ENCODE data around the gene C2CD4B. TPM values are rescaled to one million over a fixed set of nuclear protein-coding genes. Genes with fewer than 3 reads are reported as not detected.

Gene C2CD4B
- polyA plus RNA-seq, 1 experiment = not detected

DNA sequence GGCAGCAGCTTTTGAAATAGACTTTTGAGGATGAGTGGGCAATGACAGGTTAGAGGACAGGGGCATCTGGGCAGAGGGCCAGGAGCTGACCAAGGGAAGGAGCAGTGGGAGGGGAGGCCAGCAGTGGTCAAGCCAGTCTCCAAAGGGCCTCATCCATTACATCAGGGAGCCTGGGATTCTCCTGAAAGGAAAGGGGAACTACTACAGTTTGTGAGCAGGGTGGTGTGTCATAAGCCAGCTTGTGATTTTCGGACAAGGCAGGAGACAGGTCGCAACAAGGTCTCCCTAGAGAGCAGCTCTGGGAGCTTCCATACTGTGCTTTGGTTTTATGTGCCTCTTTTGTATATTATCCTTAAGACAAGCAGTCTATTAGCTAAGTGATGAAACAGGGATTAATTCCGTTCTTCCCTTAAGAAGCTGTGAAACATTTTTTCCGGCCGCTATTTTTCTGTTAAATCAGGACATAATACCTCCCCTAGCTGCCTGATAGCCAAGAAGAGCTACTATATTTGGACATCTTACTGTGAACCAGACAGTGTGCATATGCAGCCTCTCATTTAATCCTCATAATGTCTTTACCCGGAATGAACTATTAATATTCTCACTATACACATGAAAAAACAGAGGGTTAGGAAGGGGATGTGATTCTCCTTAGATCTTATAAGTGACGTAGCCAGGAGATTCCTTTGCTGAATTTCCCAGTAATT lies 46.4 kb downstream of the C2CD4B start:
- DNase-seq (ENCODE audit: low read depth, low spot score) = no peak
- TF ChIP-seq, protein P1, sequence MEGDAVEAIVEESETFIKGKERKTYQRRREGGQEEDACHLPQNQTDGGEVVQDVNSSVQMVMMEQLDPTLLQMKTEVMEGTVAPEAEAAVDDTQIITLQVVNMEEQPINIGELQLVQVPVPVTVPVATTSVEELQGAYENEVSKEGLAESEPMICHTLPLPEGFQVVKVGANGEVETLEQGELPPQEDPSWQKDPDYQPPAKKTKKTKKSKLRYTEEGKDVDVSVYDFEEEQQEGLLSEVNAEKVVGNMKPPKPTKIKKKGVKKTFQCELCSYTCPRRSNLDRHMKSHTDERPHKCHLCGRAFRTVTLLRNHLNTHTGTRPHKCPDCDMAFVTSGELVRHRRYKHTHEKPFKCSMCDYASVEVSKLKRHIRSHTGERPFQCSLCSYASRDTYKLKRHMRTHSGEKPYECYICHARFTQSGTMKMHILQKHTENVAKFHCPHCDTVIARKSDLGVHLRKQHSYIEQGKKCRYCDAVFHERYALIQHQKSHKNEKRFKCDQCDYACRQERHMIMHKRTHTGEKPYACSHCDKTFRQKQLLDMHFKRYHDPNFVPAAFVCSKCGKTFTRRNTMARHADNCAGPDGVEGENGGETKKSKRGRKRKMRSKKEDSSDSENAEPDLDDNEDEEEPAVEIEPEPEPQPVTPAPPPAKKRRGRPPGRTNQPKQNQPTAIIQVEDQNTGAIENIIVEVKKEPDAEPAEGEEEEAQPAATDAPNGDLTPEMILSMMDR (IDR thresholded peaks at IDR 0.05; ENCODE audit: low read depth, low read length) = no peak
- CTCF ChIA-PET = interaction anchor here (0.6 to 1.5 kb wide), 6 partner anchors 9 to 284 kb away, joined by 3 to 4 read pairs (median 3); partner anchors contain the start of gene VPS13C
- Histone ChIP-seq H3K9me3 (ENCODE audit: control insufficient read depth, insufficient read depth, low read length) (no peaks in the 10 kb centered on the region), H3K27ac (ENCODE audit: low read depth, low read length) (peak overlapping the region; percentile 94), H3K4me3 (ENCODE audit: low read depth, low read length) (peak overlapping the region; percentile 51), H3K27me3 (ENCODE audit: control insufficient read depth, insufficient read depth, low read length) (no peaks in the 10 kb centered on the region)
- POLR2A ChIA-PET = no interaction called here

DNA sequence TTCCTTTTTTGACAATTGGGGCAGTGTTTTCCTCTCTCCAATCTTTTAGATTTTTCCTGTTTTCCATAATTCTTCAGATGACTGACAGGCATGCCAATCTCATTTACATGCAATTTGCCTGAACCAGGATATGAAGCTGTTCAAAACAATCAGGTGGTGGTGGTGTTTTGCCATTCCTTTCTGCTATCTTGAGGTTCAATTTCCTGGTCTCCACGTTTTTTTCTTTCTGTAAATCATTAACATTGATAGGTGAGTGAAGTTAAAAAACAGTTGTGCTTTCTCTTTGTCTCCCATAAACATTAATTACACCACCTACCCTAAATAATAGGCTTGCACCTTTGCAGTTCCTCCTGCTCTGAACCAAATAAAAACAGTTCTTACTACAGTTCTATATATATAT lies 49.2 kb downstream of the C2CD4B start:
- no peak overlapping the region for H3K4me3 ChIP-seq (ENCODE audit: low read depth, low read length)
- ChIA-PET POLR2A (no interaction called here), CTCF (no interaction called here)
- no peaks in the 10 kb centered on the region for H3K27me3 ChIP-seq (ENCODE audit: control insufficient read depth, insufficient read depth, low read length)
- H3K9me3 ChIP-seq (ENCODE audit: control insufficient read depth, insufficient read depth, low read length) = no peaks in the 10 kb centered on the region
- no peak for DNase-seq (ENCODE audit: low read depth, low spot score)
- H3K27ac ChIP-seq (ENCODE audit: low read depth, low read length) = no peak overlapping the region
- TF ChIP-seq, protein P1 (IDR thresholded peaks at IDR 0.05; ENCODE audit: low read depth, low read length) = no peak

Other genes starting within 250 kb of the C2CD4B start
- 17.8 and 18.4 TPM in 2 replicates for gene VPS13C, start 104.8 kb downstream of the C2CD4B start, polyA plus RNA-seq (2011; rRNA removed)
- not detected in 2 replicates for gene C2CD4A, start 98.3 kb downstream of the C2CD4B start, polyA plus RNA-seq (2011; rRNA removed)
- 12.6 and 13.0 TPM in 2 replicates for gene TLN2, start 225.3 kb upstream of the C2CD4B start, polyA plus RNA-seq (2011; rRNA removed)

Measured in AG04450 (cell line).